GM21786 (cell line): ENCODE data around the gene ADM.

ENCODE experiments used
- ATAC-seq: cut with Tn5 transposase; IDR thresholded peaks from one replicate; pipeline ENCODE4 v1.9.1; 2021; ENCODE audit not compliant: unreplicated experiment

ADM gene

GRCh38 chr11:10309163-10310093, 4.6 kb downstream of the ADM start:
- ATAC-seq: no peak

GRCh38 chr11:10310301-10310841, 5.5 kb downstream of the ADM start:
- ATAC-seq: peak; percentile 16

GRCh38 chr11:10311802-10312201, 6.9 kb downstream of the ADM start:
- ATAC-seq: no peak

GRCh38 chr11:10314199-10315072, 9.6 kb downstream of the ADM start:
- ATAC-seq: peak; percentile 62

GRCh38 chr11:10315083-10315482, 10.2 kb downstream of the ADM start:
- no peak for ATAC-seq

- no peak for ATAC-seq
Measured at GRCh38 chr11:10317151-10317755, 12.4 kb downstream of the ADM start.

GRCh38 chr11:10317776-10318526, 13.1 kb downstream of the ADM start:
- peak; percentile 67 for ATAC-seq

GRCh38 chr11:10318527-10318802, 13.6 kb downstream of the ADM start:
- no peak for ATAC-seq

GRCh38 chr11:10319702-10320558, 15.1 kb downstream of the ADM start:
- no peak for ATAC-seq

GRCh38 chr11:10320736-10321465, 16.0 kb downstream of the ADM start:
- no peak for ATAC-seq

GRCh38 chr11:10322401-10322800, 17.5 kb downstream of the ADM start:
- ATAC-seq: no peak

GRCh38 chr11:10322830-10323792, 18.2 kb downstream of the ADM start:
- ATAC-seq: no peak

- no peak for ATAC-seq
Measured at GRCh38 chr11:10323793-10324170, 18.9 kb downstream of the ADM start.

GRCh38 chr11:10324474-10324873, 19.6 kb downstream of the ADM start:
- no peak for ATAC-seq

- no peak for ATAC-seq
Measured at GRCh38 chr11:10325277-10326011, 20.6 kb downstream of the ADM start.

GRCh38 chr11:10326012-10326964, 21.4 kb downstream of the ADM start:
- no peak for ATAC-seq
